H1 (cell line): Measurements from ENCODE around the gene KIF26A. TPM values are rescaled to one million over a fixed set of nuclear protein-coding genes. Genes with fewer than 3 reads are reported as not detected.

Experiments
- CTCF ChIA-PET: fragments of 300-600 bp; sonication (Branson Sonifier 250); formaldehyde crosslinking; loops from one replicate; lab custom pipeline; 2021; ENCODE audit not compliant: partially characterized antibody; lab: Charles Lee
- POLR2A ChIA-PET: fragments of 300-600 bp; sonication (Branson Sonifier 250); formaldehyde crosslinking; loops from one replicate; lab custom pipeline; 2021; ENCODE audit warnings: inconsistent platforms; ENCODE audit not compliant: partially characterized antibody; lab: Charles Lee
- DNase-seq, 2 experiments: peaks; one replicate each; pipeline versions ENCODE4 v3.0.0 to v3.0.0-alpha.2; 2010 to 2022; ENCODE audit warnings: low spot score in 2 of 2, low read depth in 1 of 2, mixed read lengths in 1 of 2
- FAIRE-seq: peaks from 2 replicates; lab custom pipeline; 2011; peaks lifted over from hg19 to GRCh38; lab: Jason Lieb, UNC
- H2AFZ ChIP-seq: 2 replicates; pipeline ENCODE4 v1.8.1; 2012; ENCODE audit warnings: low read length, inconsistent platforms
- H2AK5ac ChIP-seq: 2 replicates; pipeline ENCODE4 v1.6.1; 2013; ENCODE audit warnings: low read depth, low read length
- H2BK120ac ChIP-seq: replicated peaks from 2 replicates; pipeline ENCODE3; 2013; ENCODE audit warnings: low read depth, low read length, inconsistent platforms
- H2BK12ac ChIP-seq: 2 replicates; pipeline ENCODE4 v1.6.1; 2013; ENCODE audit warnings: low read depth, low read length
- H2BK15ac ChIP-seq: 2 replicates; pipeline ENCODE4 v1.6.1; 2013; ENCODE audit warnings: low read length
- H2BK20ac ChIP-seq: 2 replicates; pipeline ENCODE4 v1.6.1; 2013; ENCODE audit warnings: low read length
- H2BK5ac ChIP-seq: 2 replicates; pipeline ENCODE4 v1.6.1; 2013; ENCODE audit warnings: low read depth, low read length
- H3K14ac ChIP-seq: 2 replicates; pipeline ENCODE4 v1.6.1; 2013; ENCODE audit warnings: inconsistent platforms; ENCODE audit not compliant: insufficient read length
- H3K18ac ChIP-seq: 2 replicates; pipeline ENCODE4 v1.6.1; 2013; ENCODE audit warnings: low read length; ENCODE audit errors: extremely low read depth
- H3K23ac ChIP-seq: 2 replicates; pipeline ENCODE4 v1.6.1; 2013; ENCODE audit warnings: inconsistent platforms; ENCODE audit not compliant: insufficient read length
- H3K23me2 ChIP-seq: 2 replicates; pipeline ENCODE4 v1.6.1; 2013; ENCODE audit warnings: low read depth, low read length
- H3K27ac ChIP-seq: 2 replicates; pipeline ENCODE4 v1.6.1; 2011; ENCODE audit warnings: low read depth, low read length, inconsistent platforms
- H3K27me3 ChIP-seq, 4 experiments: replicated peaks in 1 of 4; 1 replicate in 1 of 4; 2 replicates in 3 of 4; pipeline versions ENCODE4 v1.6.1 to v1.8.1; 2011 to 2013; ENCODE audit warnings: low read length in 3 of 4, mild to moderate bottlenecking in 3 of 4, inconsistent platforms in 2 of 4, mixed read lengths in 2 of 4, moderate library complexity in 1 of 4; ENCODE audit not compliant: control insufficient read depth in 3 of 4, insufficient read depth in 3 of 4; ENCODE audit errors: extremely low read depth in 1 of 4
- H3K36me3 ChIP-seq, 4 experiments: 2 replicates each; pipeline versions ENCODE4 v1.6.1 to v1.8.1; 2011 to 2013; ENCODE audit warnings: mild to moderate bottlenecking in 4 of 4, low read length in 3 of 4, moderate library complexity in 2 of 4, control low read depth in 1 of 4, inconsistent platforms in 1 of 4; ENCODE audit not compliant: insufficient read depth in 4 of 4, control insufficient read depth in 2 of 4
- H3K4ac ChIP-seq: replicated peaks from 2 replicates; pipeline ENCODE3; 2013; ENCODE audit warnings: low read length, low read depth, mixed read lengths, inconsistent platforms; ENCODE audit not compliant: insufficient read length
- H3K4me1 ChIP-seq, 4 experiments: replicated peaks in 1 of 4; 1 replicate in 1 of 4; 2 replicates in 3 of 4; pipeline versions ENCODE4 v1.6.1 to v1.8.1; 2011 to 2013; ENCODE audit warnings: low read length in 3 of 4, inconsistent platforms in 2 of 4, mixed read lengths in 1 of 4; ENCODE audit not compliant: insufficient read depth in 4 of 4, control insufficient read depth in 3 of 4
- H3K4me2 ChIP-seq, 2 experiments: 2 replicates each; pipeline versions ENCODE4 v1.6.1 to v1.8.1; 2011 to 2013; ENCODE audit warnings: low read depth in 2 of 2, low read length in 2 of 2, control low read depth in 1 of 2, inconsistent platforms in 1 of 2, mild to moderate bottlenecking in 1 of 2; ENCODE audit not compliant: insufficient read depth in 1 of 2
- H3K4me3 ChIP-seq, 4 experiments: fragments of 200-600, 300-600 bp in 1 of 4; sonication (generic), shearing (Covaris generic), sonication (Bioruptor Twin) in 1 of 4; 2 replicates each; pipeline versions ENCODE4 v1.5.1 to v1.8.1; 2011 to 2016; ENCODE audit warnings: low read length in 4 of 4, low read depth in 3 of 4, control low read depth in 2 of 4, inconsistent platforms in 2 of 4, mild to moderate bottlenecking in 2 of 4, mixed read lengths in 1 of 4, moderate library complexity in 1 of 4; ENCODE audit not compliant: insufficient read depth in 2 of 4; ENCODE audit errors: extremely low read depth in 1 of 4
- H3K56ac ChIP-seq: replicated peaks from 2 replicates; pipeline ENCODE3; 2013; ENCODE audit warnings: low read depth, mild to moderate bottlenecking, mixed read lengths, low read length, inconsistent platforms; ENCODE audit not compliant: insufficient read length
- H3K79me1 ChIP-seq: 2 replicates; pipeline ENCODE4 v1.6.1; 2013; ENCODE audit warnings: low read depth, low read length, control low read depth
- H3K79me2 ChIP-seq, 2 experiments: 2 replicates each; pipeline versions ENCODE4 v1.6.1 to v1.8.1; 2012 to 2013; ENCODE audit warnings: low read length in 2 of 2, mild to moderate bottlenecking in 2 of 2, inconsistent platforms in 1 of 2; ENCODE audit not compliant: insufficient read depth in 2 of 2, control insufficient read depth in 1 of 2
- H3K9ac ChIP-seq, 4 experiments: replicated peaks in 1 of 4; 1 replicate in 1 of 4; 2 replicates in 3 of 4; pipeline versions ENCODE4 v1.6.1 to v1.8.1; 2011 to 2013; ENCODE audit warnings: low read depth in 3 of 4, low read length in 3 of 4, control low read depth in 2 of 4, mild to moderate bottlenecking in 2 of 4, moderate library complexity in 2 of 4, inconsistent platforms in 1 of 4; ENCODE audit errors: extremely low read depth in 1 of 4
- H3K9me3 ChIP-seq, 2 experiments: 2 replicates each; pipeline versions ENCODE4 v1.6.1 to v1.8.1; 2012 to 2013; ENCODE audit warnings: mild to moderate bottlenecking in 2 of 2, moderate library complexity in 2 of 2, control low read depth in 1 of 2, inconsistent platforms in 1 of 2, low read depth in 1 of 2, low read length in 1 of 2, mixed read lengths in 1 of 2; ENCODE audit not compliant: insufficient read depth in 2 of 2
- H4K20me1 ChIP-seq, 2 experiments: replicated peaks in 1 of 2; 2 replicates each; pipeline versions ENCODE3 to v1.8.1; 2011 to 2013; ENCODE audit warnings: inconsistent platforms in 2 of 2, low read length in 2 of 2, mild to moderate bottlenecking in 1 of 2; ENCODE audit not compliant: insufficient read depth in 2 of 2, control insufficient read depth in 1 of 2
- H4K5ac ChIP-seq: 2 replicates; pipeline ENCODE4 v1.6.1; 2013; ENCODE audit warnings: low read length, low read depth, mixed read lengths, inconsistent platforms; ENCODE audit not compliant: insufficient read length
- H4K8ac ChIP-seq: 2 replicates; pipeline ENCODE4 v1.8.0; 2013; ENCODE audit warnings: mild to moderate bottlenecking, moderate library complexity, low read length, inconsistent platforms; ENCODE audit not compliant: insufficient read depth; ENCODE audit errors: extremely low read depth
- H4K91ac ChIP-seq: replicated peaks from 2 replicates; pipeline ENCODE3; 2013; ENCODE audit warnings: low read length, mixed read lengths, inconsistent platforms; ENCODE audit not compliant: insufficient read length
- GTF2F1 ChIP-seq: IDR thresholded peaks from 2 replicates; pipeline ENCODE4 v1.6.1; 2012; ENCODE audit warnings: low read depth, low read length, improper control_type of control experiment, borderline replicate concordance
- RBBP5 ChIP-seq: IDR thresholded peaks from 2 replicates; pipeline ENCODE4 v1.7.1; 2012; ENCODE audit warnings: low read depth, mild to moderate bottlenecking, inconsistent platforms, low read length, moderate library complexity, borderline replicate concordance
- WGBS, 2 experiments: shearing (Covaris generic) in 1 of 2; methylation state at CpG; one replicate each; pipeline versions ENCODE4 v1.1.6 to v1.1.7; 2013 to 2015; ENCODE audit warnings: low lambda C conversion rate in 2 of 2, mixed read lengths in 2 of 2, inconsistent platforms in 1 of 2, low coverage in 1 of 2, missing lambda C conversion rate in 1 of 2; ENCODE audit not compliant: insufficient replicate concordance in 2 of 2, insufficient coverage in 1 of 2, insufficient read length in 1 of 2; ENCODE audit errors: extremely low coverage in 1 of 2, missing lambda C conversion rate in 1 of 2; 5-methylcytosine and 5-hydroxymethylcytosine counted together
- polyA plus RNA-seq, 7 experiments: library from polyadenylated mRNA; depleted of rRNA in 3 of 7; stranded (reverse) in 5 of 7; unstranded in 2 of 7; fragments of >200 nt in 5 of 7; fragments of 200-250 nt in 2 of 7; gene quantifications; 1 replicate in 5 of 7; 2 replicates in 1 of 7; 4 replicates in 1 of 7; pipeline versions ENCODE4 v1.2.1 to v1.2.3, GENCODE V29; 2011 to 2013; ENCODE audit warnings: missing spikeins in 2 of 7, mixed read lengths in 2 of 7
- total RNA-seq: library from RNA; stranded (reverse); fragmentation: NEBNext Ultra II Directional; extraction: Animal tissue kit (Norgen Biotek cat#: 25700); gene quantifications from 2 replicates; pipeline ENCODE4 v1.2.1, GENCODE V29; 2021

Gene KIF26A
- total and polyA plus RNA-seq, 2 of the 8 experiments (the other 6 are each of a cell fraction or from before 2014, with no cell fraction given) = 11.5 to 41.6 TPM

- H4K8ac ChIP-seq = peak overlapping the region; percentile 53; the same call in 1 of the 2 replicates
- no peak overlapping the region for H3K9ac ChIP-seq
- no peak for DNase-seq
- H2BK12ac ChIP-seq = no peak overlapping the region
- no peak overlapping the region for H3K4me3 ChIP-seq
- no peak overlapping the region for H4K5ac ChIP-seq
- H3K9me3 ChIP-seq = no peaks in the 10 kb centered on the region
- H3K4ac ChIP-seq = no peak overlapping the region
- no peak overlapping the region for H3K23ac ChIP-seq
- H2BK5ac ChIP-seq = no peak overlapping the region
- no peak overlapping the region for H4K91ac ChIP-seq
- no peak overlapping the region for H2BK20ac ChIP-seq
- no peaks in the 10 kb centered on the region for H3K4me1 ChIP-seq
- WGBS, 2 experiments = 90% methylated on average over 22 of the region's 23 CpGs; no CpG with 5 or more reads in 1 of the 2 experiments
- H3K18ac ChIP-seq = no peak overlapping the region
- ChIA-PET POLR2A (interaction anchor here (0.6 kb wide), 1 partner anchor 889 kb away, joined by 4 read pairs; no protein-coding TSS in a partner anchor), CTCF (interaction anchor here (0.6 to 2.2 kb wide), 4 partner anchors 10 to 29 kb away, joined by 3 to 9 read pairs (median 4); no protein-coding TSS in a partner anchor)
- no peak overlapping the region for H2BK15ac ChIP-seq
- H2BK120ac ChIP-seq = no peak overlapping the region
- H3K27me3 ChIP-seq = no peaks in the 10 kb centered on the region; a peak in 3 of 7 replicates
- H3K14ac ChIP-seq = no peak overlapping the region
- TF ChIP-seq GTF2F1 (no peak), RBBP5 (no peak)
- H3K79me2 ChIP-seq = no peaks in the 10 kb centered on the region
- no peak overlapping the region for H3K4me2 ChIP-seq
- no peaks in the 10 kb centered on the region for H3K23me2 ChIP-seq
- H2AK5ac ChIP-seq = no peak overlapping the region
- H3K56ac ChIP-seq = no peak overlapping the region
- H3K27ac ChIP-seq = no peak overlapping the region
- H2AFZ ChIP-seq = no peak overlapping the region
- no peaks in the 10 kb centered on the region for H4K20me1 ChIP-seq
- FAIRE-seq = no peak
- no peaks in the 10 kb centered on the region for H3K79me1 ChIP-seq
- no peaks in the 10 kb centered on the region for H3K36me3 ChIP-seq
These were observed 38.0 kb upstream of the KIF26A start for GRCh38 chr14:104100171-104101085.
